H1 (cell line): ENCODE data around the gene SLC1A1. TPM values are rescaled to one million over a fixed set of nuclear protein-coding genes. Genes with fewer than 3 reads are reported as not detected.

ENCODE experiments used
- CTCF ChIA-PET: fragments of 300-600 bp; sonication (Branson Sonifier 250); formaldehyde crosslinking; loops from one replicate; lab custom pipeline; 2021; ENCODE audit not compliant: partially characterized antibody; lab: Charles Lee
- POLR2A ChIA-PET: fragments of 300-600 bp; sonication (Branson Sonifier 250); formaldehyde crosslinking; loops from one replicate; lab custom pipeline; 2021; ENCODE audit warnings: inconsistent platforms; ENCODE audit not compliant: partially characterized antibody; lab: Charles Lee
- DNase-seq, 2 experiments: peaks; one replicate each; pipeline versions ENCODE4 v3.0.0 to v3.0.0-alpha.2; 2010 to 2022; ENCODE audit warnings: low spot score in 2 of 2, low read depth in 1 of 2, mixed read lengths in 1 of 2
- FAIRE-seq: peaks from 2 replicates; lab custom pipeline; 2011; peaks lifted over from hg19 to GRCh38; lab: Jason Lieb, UNC
- H2AFZ ChIP-seq: 2 replicates; pipeline ENCODE4 v1.8.1; 2012; ENCODE audit warnings: low read length, inconsistent platforms
- H2AK5ac ChIP-seq: 2 replicates; pipeline ENCODE4 v1.6.1; 2013; ENCODE audit warnings: low read depth, low read length
- H2BK120ac ChIP-seq: replicated peaks from 2 replicates; pipeline ENCODE3; 2013; ENCODE audit warnings: low read depth, low read length, inconsistent platforms
- H2BK12ac ChIP-seq: 2 replicates; pipeline ENCODE4 v1.6.1; 2013; ENCODE audit warnings: low read depth, low read length
- H2BK15ac ChIP-seq: 2 replicates; pipeline ENCODE4 v1.6.1; 2013; ENCODE audit warnings: low read length
- H2BK20ac ChIP-seq: 2 replicates; pipeline ENCODE4 v1.6.1; 2013; ENCODE audit warnings: low read length
- H2BK5ac ChIP-seq: 2 replicates; pipeline ENCODE4 v1.6.1; 2013; ENCODE audit warnings: low read depth, low read length
- H3K14ac ChIP-seq: 2 replicates; pipeline ENCODE4 v1.6.1; 2013; ENCODE audit warnings: inconsistent platforms; ENCODE audit not compliant: insufficient read length
- H3K18ac ChIP-seq: 2 replicates; pipeline ENCODE4 v1.6.1; 2013; ENCODE audit warnings: low read length; ENCODE audit errors: extremely low read depth
- H3K23ac ChIP-seq: 2 replicates; pipeline ENCODE4 v1.6.1; 2013; ENCODE audit warnings: inconsistent platforms; ENCODE audit not compliant: insufficient read length
- H3K23me2 ChIP-seq: 2 replicates; pipeline ENCODE4 v1.6.1; 2013; ENCODE audit warnings: low read depth, low read length
- H3K27ac ChIP-seq: 2 replicates; pipeline ENCODE4 v1.6.1; 2011; ENCODE audit warnings: low read depth, low read length, inconsistent platforms
- H3K27me3 ChIP-seq, 4 experiments: replicated peaks in 1 of 4; 1 replicate in 1 of 4; 2 replicates in 3 of 4; pipeline versions ENCODE4 v1.6.1 to v1.8.1; 2011 to 2013; ENCODE audit warnings: low read length in 3 of 4, mild to moderate bottlenecking in 3 of 4, inconsistent platforms in 2 of 4, mixed read lengths in 2 of 4, moderate library complexity in 1 of 4; ENCODE audit not compliant: control insufficient read depth in 3 of 4, insufficient read depth in 3 of 4; ENCODE audit errors: extremely low read depth in 1 of 4
- H3K36me3 ChIP-seq, 4 experiments: 2 replicates each; pipeline versions ENCODE4 v1.6.1 to v1.8.1; 2011 to 2013; ENCODE audit warnings: mild to moderate bottlenecking in 4 of 4, low read length in 3 of 4, moderate library complexity in 2 of 4, control low read depth in 1 of 4, inconsistent platforms in 1 of 4; ENCODE audit not compliant: insufficient read depth in 4 of 4, control insufficient read depth in 2 of 4
- H3K4ac ChIP-seq: replicated peaks from 2 replicates; pipeline ENCODE3; 2013; ENCODE audit warnings: low read length, low read depth, mixed read lengths, inconsistent platforms; ENCODE audit not compliant: insufficient read length
- H3K4me1 ChIP-seq, 4 experiments: replicated peaks in 1 of 4; 1 replicate in 1 of 4; 2 replicates in 3 of 4; pipeline versions ENCODE4 v1.6.1 to v1.8.1; 2011 to 2013; ENCODE audit warnings: low read length in 3 of 4, inconsistent platforms in 2 of 4, mixed read lengths in 1 of 4; ENCODE audit not compliant: insufficient read depth in 4 of 4, control insufficient read depth in 3 of 4
- H3K4me2 ChIP-seq, 2 experiments: 2 replicates each; pipeline versions ENCODE4 v1.6.1 to v1.8.1; 2011 to 2013; ENCODE audit warnings: low read depth in 2 of 2, low read length in 2 of 2, control low read depth in 1 of 2, inconsistent platforms in 1 of 2, mild to moderate bottlenecking in 1 of 2; ENCODE audit not compliant: insufficient read depth in 1 of 2
- H3K4me3 ChIP-seq, 4 experiments: fragments of 200-600, 300-600 bp in 1 of 4; sonication (generic), shearing (Covaris generic), sonication (Bioruptor Twin) in 1 of 4; 2 replicates each; pipeline versions ENCODE4 v1.5.1 to v1.8.1; 2011 to 2016; ENCODE audit warnings: low read length in 4 of 4, low read depth in 3 of 4, control low read depth in 2 of 4, inconsistent platforms in 2 of 4, mild to moderate bottlenecking in 2 of 4, mixed read lengths in 1 of 4, moderate library complexity in 1 of 4; ENCODE audit not compliant: insufficient read depth in 2 of 4; ENCODE audit errors: extremely low read depth in 1 of 4
- H3K56ac ChIP-seq: replicated peaks from 2 replicates; pipeline ENCODE3; 2013; ENCODE audit warnings: low read depth, mild to moderate bottlenecking, mixed read lengths, low read length, inconsistent platforms; ENCODE audit not compliant: insufficient read length
- H3K79me1 ChIP-seq: 2 replicates; pipeline ENCODE4 v1.6.1; 2013; ENCODE audit warnings: low read depth, low read length, control low read depth
- H3K79me2 ChIP-seq, 2 experiments: 2 replicates each; pipeline versions ENCODE4 v1.6.1 to v1.8.1; 2012 to 2013; ENCODE audit warnings: low read length in 2 of 2, mild to moderate bottlenecking in 2 of 2, inconsistent platforms in 1 of 2; ENCODE audit not compliant: insufficient read depth in 2 of 2, control insufficient read depth in 1 of 2
- H3K9ac ChIP-seq, 4 experiments: replicated peaks in 1 of 4; 1 replicate in 1 of 4; 2 replicates in 3 of 4; pipeline versions ENCODE4 v1.6.1 to v1.8.1; 2011 to 2013; ENCODE audit warnings: low read depth in 3 of 4, low read length in 3 of 4, control low read depth in 2 of 4, mild to moderate bottlenecking in 2 of 4, moderate library complexity in 2 of 4, inconsistent platforms in 1 of 4; ENCODE audit errors: extremely low read depth in 1 of 4
- H3K9me3 ChIP-seq, 2 experiments: 2 replicates each; pipeline versions ENCODE4 v1.6.1 to v1.8.1; 2012 to 2013; ENCODE audit warnings: mild to moderate bottlenecking in 2 of 2, moderate library complexity in 2 of 2, control low read depth in 1 of 2, inconsistent platforms in 1 of 2, low read depth in 1 of 2, low read length in 1 of 2, mixed read lengths in 1 of 2; ENCODE audit not compliant: insufficient read depth in 2 of 2
- H4K20me1 ChIP-seq, 2 experiments: replicated peaks in 1 of 2; 2 replicates each; pipeline versions ENCODE3 to v1.8.1; 2011 to 2013; ENCODE audit warnings: inconsistent platforms in 2 of 2, low read length in 2 of 2, mild to moderate bottlenecking in 1 of 2; ENCODE audit not compliant: insufficient read depth in 2 of 2, control insufficient read depth in 1 of 2
- H4K5ac ChIP-seq: 2 replicates; pipeline ENCODE4 v1.6.1; 2013; ENCODE audit warnings: low read length, low read depth, mixed read lengths, inconsistent platforms; ENCODE audit not compliant: insufficient read length
- H4K8ac ChIP-seq: 2 replicates; pipeline ENCODE4 v1.8.0; 2013; ENCODE audit warnings: mild to moderate bottlenecking, moderate library complexity, low read length, inconsistent platforms; ENCODE audit not compliant: insufficient read depth; ENCODE audit errors: extremely low read depth
- H4K91ac ChIP-seq: replicated peaks from 2 replicates; pipeline ENCODE3; 2013; ENCODE audit warnings: low read length, mixed read lengths, inconsistent platforms; ENCODE audit not compliant: insufficient read length
- CHD1 ChIP-seq: IDR thresholded peaks from 2 replicates; pipeline ENCODE4 v1.6.1; 2012; ENCODE audit warnings: low read depth, low read length, improper control_type of control experiment
- TAF7 ChIP-seq: optimal IDR thresholded peaks from 2 replicates; pipeline ENCODE3; 2011; ENCODE audit warnings: low read depth, mild to moderate bottlenecking, inconsistent platforms, low read length, moderate library complexity, borderline replicate concordance
- TEAD4 ChIP-seq: IDR thresholded peaks from 2 replicates; pipeline ENCODE4 v1.6.1; 2012; ENCODE audit warnings: low read depth, low read length, inconsistent platforms, mixed read lengths
- WGBS, 2 experiments: shearing (Covaris generic) in 1 of 2; methylation state at CpG; one replicate each; pipeline versions ENCODE4 v1.1.6 to v1.1.7; 2013 to 2015; ENCODE audit warnings: low lambda C conversion rate in 2 of 2, mixed read lengths in 2 of 2, inconsistent platforms in 1 of 2, low coverage in 1 of 2, missing lambda C conversion rate in 1 of 2; ENCODE audit not compliant: insufficient replicate concordance in 2 of 2, insufficient coverage in 1 of 2, insufficient read length in 1 of 2; ENCODE audit errors: extremely low coverage in 1 of 2, missing lambda C conversion rate in 1 of 2; 5-methylcytosine and 5-hydroxymethylcytosine counted together
- polyA plus RNA-seq, 7 experiments: library from polyadenylated mRNA; depleted of rRNA in 3 of 7; stranded (reverse) in 5 of 7; unstranded in 2 of 7; fragments of >200 nt in 5 of 7; fragments of 200-250 nt in 2 of 7; gene quantifications; 1 replicate in 5 of 7; 2 replicates in 1 of 7; 4 replicates in 1 of 7; pipeline versions ENCODE4 v1.2.1 to v1.2.3, GENCODE V29; 2011 to 2013; ENCODE audit warnings: missing spikeins in 2 of 7, mixed read lengths in 2 of 7
- total RNA-seq: library from RNA; stranded (reverse); fragmentation: NEBNext Ultra II Directional; extraction: Animal tissue kit (Norgen Biotek cat#: 25700); gene quantifications from 2 replicates; pipeline ENCODE4 v1.2.1, GENCODE V29; 2021

Gene SLC1A1
- total and polyA plus RNA-seq, 2 of the 8 experiments (the other 6 are each of a cell fraction or from before 2014, with no cell fraction given) = 4.7 to 11.7 TPM

- H3K4me1 ChIP-seq = peaks cover 0 to 4% (median under 1%) of the 10 kb centered on the region in 4 experiments; a peak in 3 of 7 replicates
- H2BK12ac ChIP-seq = no peak overlapping the region
- whole genome bisulfite sequencing, 2 experiments = 68% methylated on average over 2 of the region's 2 CpGs; no CpG with 5 or more reads in 1 of the 2 experiments
- H3K9ac ChIP-seq = no peak overlapping the region
- H3K79me1 ChIP-seq = no peaks in the 10 kb centered on the region
- ChIA-PET POLR2A (no interaction called here), CTCF (no interaction called here)
- H3K4me2 ChIP-seq = no peak overlapping the region
- H3K56ac ChIP-seq = no peak overlapping the region
- H2BK5ac ChIP-seq = no peak overlapping the region
- H3K18ac ChIP-seq = no peak overlapping the region
- no peak overlapping the region for H3K23ac ChIP-seq
- H3K9me3 ChIP-seq = no peaks in the 10 kb centered on the region
- peaks cover 4 to 25% (median 16%) of the 10 kb centered on the region in 4 experiments; a peak in 6 of 7 replicates for H3K27me3 ChIP-seq
- no peaks in the 10 kb centered on the region for H3K36me3 ChIP-seq
- H4K20me1 ChIP-seq = no peaks in the 10 kb centered on the region
- H3K4me3 ChIP-seq = no peak overlapping the region
- H3K4ac ChIP-seq = no peak overlapping the region
- H2AK5ac ChIP-seq = no peak overlapping the region
- no peak overlapping the region for H2BK20ac ChIP-seq
- no peak overlapping the region for H2BK15ac ChIP-seq
- FAIRE-seq = no peak
- no peak overlapping the region for H4K5ac ChIP-seq
- H3K14ac ChIP-seq = no peak overlapping the region
- DNase-seq = no peak
- H3K79me2 ChIP-seq = no peaks in the 10 kb centered on the region
- H4K8ac ChIP-seq = no peak overlapping the region
- H2AFZ ChIP-seq = no peak overlapping the region
- no peak overlapping the region for H2BK120ac ChIP-seq
- H4K91ac ChIP-seq = no peak overlapping the region
- TF ChIP-seq CHD1 (no peak), TAF7 (no peak), TEAD4 (0 out of 2 replicates have a peak, but pooled peaks have one; percentile 2)
- H3K23me2 ChIP-seq = peaks cover 19% of the 10 kb centered on the region; the same call in 1 of the 2 replicates
- H3K27ac ChIP-seq = no peak overlapping the region
Measured at GRCh38 chr9:4486176-4486575, 4.1 kb upstream of the SLC1A1 start.
